WI38 (cell line): ENCODE data around the gene CSK.

Experiments used
- H3K4me3 ChIP-seq: 2 replicates; pipeline ENCODE4 v1.5.1; 2011; ENCODE audit warnings: low read depth, mild to moderate bottlenecking, control low read depth, low read length
- TF ChIP-seq, protein P1 (sequence below): IDR thresholded peaks from 2 replicates; pipeline ENCODE4 v1.5.1; 2012; ENCODE audit warnings: low read depth, mild to moderate bottlenecking, control low read depth, low read length

The CSK gene

DNA sequence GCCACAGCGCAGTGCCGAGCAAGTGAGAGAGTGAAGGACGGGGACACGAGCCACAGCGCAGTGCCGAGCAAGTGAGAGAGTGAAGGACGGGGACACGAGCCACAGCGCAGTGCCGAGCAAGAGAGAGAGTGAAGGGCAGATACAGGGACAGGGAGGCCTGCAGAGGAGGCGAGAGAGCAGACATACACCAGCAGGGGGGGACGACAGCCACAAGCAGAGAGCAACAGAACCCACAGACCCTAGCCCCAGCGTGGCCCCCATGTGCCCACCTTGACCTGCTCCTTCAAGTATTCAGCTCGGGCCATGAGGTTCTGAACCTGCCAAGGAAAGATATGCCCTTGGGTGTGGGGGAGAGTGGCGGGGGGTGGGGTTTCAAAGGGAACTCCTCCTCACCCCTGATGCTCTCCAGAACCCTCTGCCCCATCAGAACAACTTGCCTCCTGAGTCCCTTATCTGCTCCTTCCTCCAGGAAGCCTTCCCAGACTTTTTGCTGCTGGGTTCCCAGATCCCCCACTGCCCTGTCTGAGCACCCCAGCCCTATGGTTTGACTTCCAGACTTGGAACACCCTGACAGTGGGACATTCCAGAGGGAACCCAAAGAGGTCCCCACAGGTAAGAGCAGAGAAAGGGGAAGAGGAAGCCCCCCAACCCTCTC, 55.7 kb downstream of the CSK start:
- H3K4me3 ChIP-seq: no peak overlapping the region
- TF ChIP-seq, protein P1, sequence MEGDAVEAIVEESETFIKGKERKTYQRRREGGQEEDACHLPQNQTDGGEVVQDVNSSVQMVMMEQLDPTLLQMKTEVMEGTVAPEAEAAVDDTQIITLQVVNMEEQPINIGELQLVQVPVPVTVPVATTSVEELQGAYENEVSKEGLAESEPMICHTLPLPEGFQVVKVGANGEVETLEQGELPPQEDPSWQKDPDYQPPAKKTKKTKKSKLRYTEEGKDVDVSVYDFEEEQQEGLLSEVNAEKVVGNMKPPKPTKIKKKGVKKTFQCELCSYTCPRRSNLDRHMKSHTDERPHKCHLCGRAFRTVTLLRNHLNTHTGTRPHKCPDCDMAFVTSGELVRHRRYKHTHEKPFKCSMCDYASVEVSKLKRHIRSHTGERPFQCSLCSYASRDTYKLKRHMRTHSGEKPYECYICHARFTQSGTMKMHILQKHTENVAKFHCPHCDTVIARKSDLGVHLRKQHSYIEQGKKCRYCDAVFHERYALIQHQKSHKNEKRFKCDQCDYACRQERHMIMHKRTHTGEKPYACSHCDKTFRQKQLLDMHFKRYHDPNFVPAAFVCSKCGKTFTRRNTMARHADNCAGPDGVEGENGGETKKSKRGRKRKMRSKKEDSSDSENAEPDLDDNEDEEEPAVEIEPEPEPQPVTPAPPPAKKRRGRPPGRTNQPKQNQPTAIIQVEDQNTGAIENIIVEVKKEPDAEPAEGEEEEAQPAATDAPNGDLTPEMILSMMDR: no peak

DNA sequence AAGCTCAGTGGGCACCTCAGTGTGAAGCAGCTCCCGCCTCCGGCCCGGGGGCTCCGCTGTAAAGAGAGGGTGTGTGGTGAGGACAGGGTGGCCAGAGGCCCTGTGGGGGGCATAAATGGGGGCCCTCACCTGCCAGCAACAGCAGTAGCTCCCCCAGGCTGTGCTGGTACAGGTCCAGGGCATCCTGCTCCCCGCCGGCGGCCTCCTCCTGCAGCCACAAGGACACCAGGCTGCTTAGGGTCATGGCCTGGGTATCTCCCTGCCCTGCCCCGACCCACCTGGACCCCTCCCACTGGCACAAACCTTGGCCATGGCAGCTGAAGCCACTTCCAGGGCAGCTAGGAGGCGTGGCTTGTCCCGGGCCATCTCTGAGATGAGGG, 56.2 kb downstream of the CSK start:
- TF ChIP-seq, protein P1: no peak
- H3K4me3 ChIP-seq: no peak overlapping the region

DNA sequence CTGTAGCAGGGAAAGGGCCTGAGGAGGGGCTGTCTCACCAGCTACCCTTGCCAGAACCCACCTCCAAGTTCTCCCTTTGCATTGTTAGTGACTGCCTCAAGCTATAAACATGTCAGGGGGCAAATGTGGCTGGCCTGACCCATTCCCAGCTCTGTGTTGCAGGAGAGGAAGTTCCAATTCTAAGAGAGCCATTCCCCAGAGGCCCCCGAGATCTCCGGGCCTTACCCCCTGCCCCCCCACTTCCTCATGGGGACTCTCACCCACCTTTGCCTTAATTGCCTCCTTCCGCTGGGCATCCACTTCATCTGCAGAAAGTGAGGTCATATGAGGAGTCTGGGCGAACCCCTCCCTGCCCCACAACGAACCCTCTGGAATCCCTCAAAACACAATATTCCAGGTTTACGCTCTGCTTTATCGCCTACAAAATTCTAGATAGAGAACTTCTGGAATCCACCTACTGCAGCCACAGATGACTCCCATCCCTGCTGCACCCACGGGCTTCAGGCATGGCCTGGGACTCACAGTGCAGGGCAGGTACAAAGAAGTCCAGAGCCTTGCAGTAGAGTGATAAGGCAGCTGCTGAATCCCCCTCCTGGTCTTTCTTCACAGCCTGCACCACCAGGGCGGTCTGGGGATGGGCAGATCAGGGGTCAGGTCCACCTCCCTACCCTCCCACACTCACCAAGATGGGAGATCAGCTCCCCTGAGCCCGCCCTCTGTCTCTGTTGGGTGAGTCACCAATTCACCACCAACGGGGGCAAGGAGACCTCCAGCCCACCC, 57.1 kb downstream of the CSK start:
- TF ChIP-seq, protein P1: no peak
- no peak overlapping the region for H3K4me3 ChIP-seq

DNA sequence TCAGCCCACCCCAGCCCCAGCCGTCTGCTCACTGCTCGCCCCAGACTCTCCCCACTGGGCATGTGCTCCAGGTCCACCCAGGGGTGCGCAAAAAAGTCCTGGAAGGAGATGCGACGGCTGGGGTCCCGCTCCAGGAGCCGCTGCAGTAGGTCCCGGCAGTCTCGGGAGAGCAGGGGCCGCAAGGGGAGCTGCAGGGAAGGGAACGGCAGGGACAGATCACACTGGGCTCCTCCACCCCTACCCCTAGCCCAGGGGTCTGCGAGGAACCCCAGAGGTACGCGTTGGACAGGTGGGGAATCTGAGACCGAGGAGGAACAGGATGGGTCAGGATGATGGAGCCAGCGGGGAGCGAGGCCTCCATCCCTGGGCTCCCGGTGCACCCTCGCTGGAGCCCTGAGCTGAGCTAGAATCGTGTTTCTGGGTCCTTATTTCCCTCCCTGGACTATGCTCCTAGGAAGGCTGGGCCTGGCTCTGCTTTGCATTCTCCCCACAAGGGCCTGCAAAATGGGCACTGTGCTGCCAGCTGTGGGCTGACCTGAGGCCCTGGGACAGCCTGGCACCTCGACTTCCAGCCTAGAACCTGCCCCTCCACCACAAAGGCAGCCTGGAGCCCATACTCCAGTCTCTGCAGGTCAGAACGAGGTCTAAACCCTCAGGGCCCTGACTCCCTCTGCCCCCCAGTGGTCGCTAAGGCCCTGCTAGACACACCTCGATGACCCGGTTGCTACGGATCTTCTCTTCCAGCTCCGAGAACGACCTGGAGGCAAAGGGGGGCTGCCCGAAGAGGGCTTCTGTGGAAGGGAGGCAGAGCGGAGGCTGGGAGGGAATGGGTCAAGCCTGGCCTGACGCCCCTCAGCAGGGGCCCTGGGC, 57.9 kb downstream of the CSK start:
- TF ChIP-seq, protein P1: no peak
- no peak overlapping the region for H3K4me3 ChIP-seq

DNA sequence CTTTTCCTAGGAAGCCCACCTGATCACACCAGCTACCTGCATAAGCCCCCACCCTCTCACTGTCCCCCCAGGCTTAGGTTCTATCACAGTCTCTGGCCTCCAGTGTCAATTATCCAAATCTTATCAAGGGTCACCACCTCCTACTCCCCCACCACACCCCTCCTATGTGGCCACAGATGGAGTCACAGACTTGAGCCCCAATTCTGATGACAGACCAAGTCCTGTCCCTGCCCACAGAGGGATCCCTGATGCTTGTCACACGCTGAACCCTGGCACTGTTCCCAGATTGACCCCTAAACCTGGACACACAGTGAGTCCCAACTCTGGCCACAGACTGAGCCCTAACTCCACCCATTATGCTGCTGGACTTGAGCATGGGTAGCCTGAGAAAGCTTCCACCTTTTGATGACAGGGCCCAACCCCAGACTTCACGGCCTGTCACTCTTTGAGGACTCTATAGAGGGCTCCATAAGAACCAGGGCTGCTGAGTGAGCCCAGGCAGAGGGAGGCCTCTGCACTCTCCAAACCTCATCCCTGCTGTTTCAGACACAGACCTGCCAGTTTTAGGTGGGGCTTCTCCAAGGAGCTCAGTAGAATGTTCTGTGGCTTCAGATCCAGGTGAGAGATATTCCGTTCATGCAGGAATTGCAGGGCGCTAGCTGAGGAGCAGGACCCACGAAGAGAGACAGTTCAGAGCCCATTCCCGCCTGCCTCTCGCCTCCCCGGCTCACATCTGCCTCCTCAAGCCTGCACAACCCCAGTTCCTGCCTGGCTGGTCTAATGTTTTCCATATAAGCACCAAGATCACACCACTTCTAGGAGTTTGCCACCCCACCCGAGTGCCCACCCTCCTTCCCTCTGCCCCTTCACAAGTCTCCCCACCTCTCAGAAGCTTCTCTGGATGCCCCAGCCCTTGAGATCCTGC, 59.2 kb downstream of the CSK start:
- no peak overlapping the region for H3K4me3 ChIP-seq
- TF ChIP-seq, protein P1: no peak

DNA sequence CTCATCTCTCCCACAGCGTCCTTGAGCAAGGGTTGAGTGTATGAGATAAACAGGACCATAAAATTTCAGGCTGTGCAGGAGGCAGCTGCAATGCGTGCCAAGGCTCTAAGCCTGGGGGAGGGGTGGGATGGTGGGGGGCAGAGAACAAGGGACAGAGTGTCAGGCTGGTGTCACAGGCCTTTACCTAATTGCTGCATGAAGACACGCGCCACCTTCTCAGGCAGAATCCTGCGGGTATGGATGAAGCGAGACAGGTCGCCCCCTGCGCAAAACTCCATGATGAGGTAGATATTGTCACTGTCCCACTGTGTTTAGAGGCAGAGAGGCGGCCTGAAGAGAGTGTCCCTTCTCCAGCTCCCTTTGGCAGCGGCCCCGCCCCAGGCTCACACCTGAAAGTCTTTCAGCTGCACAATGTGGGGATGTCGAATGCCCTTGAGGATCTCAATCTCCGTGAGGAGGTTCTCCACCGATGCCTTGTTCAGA, 60.1 kb downstream of the CSK start:
- TF ChIP-seq, protein P1: no peak
- H3K4me3 ChIP-seq: peak overlapping the region; percentile 81
